Body of pancreas (tissue), 4 donors: ENCODE data around the gene C11orf24.

Experiments used
- POLR2A ChIP-seq, 3 donors: fragments of 450-650 bp; IDR thresholded peaks; one replicate each; pipeline ENCODE4 v1.6.1; 2016; ENCODE audit warnings: antibody characterized with exemption in 3 of 3, mild to moderate bottlenecking in 2 of 3
- TF ChIP-seq, protein P1 (sequence below), 7 experiments: fragments of 450-650 bp in 4 of 7; fragments of 200-600 bp in 3 of 7; sonication (generic) in 3 of 7; IDR thresholded peaks; one replicate each; pipeline ENCODE4 v1.5.1; 2016 to 2019; ENCODE audit warnings: antibody characterized with exemption in 7 of 7

DNA sequence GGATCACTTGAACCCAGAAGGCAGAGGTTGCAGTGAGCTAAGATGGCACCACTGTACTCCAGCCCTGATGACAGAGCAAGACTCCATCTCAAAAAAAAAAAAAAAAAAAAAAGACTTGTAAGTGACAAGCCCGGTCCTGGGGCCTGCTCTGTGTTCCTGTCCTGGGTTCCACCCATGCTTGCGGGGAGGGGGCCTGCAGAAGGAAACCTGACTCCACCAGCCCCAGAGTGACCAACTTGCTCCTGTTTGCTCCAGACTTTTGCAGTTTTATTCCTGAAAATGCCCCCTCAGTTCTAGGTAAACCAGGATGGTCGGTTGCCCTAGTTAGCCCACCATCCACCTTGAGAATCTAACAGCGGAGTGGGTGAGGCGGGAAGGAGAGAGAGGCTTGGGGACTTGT is 30.5 kb upstream of the C11orf24 start:
- TF ChIP-seq, protein P1, sequence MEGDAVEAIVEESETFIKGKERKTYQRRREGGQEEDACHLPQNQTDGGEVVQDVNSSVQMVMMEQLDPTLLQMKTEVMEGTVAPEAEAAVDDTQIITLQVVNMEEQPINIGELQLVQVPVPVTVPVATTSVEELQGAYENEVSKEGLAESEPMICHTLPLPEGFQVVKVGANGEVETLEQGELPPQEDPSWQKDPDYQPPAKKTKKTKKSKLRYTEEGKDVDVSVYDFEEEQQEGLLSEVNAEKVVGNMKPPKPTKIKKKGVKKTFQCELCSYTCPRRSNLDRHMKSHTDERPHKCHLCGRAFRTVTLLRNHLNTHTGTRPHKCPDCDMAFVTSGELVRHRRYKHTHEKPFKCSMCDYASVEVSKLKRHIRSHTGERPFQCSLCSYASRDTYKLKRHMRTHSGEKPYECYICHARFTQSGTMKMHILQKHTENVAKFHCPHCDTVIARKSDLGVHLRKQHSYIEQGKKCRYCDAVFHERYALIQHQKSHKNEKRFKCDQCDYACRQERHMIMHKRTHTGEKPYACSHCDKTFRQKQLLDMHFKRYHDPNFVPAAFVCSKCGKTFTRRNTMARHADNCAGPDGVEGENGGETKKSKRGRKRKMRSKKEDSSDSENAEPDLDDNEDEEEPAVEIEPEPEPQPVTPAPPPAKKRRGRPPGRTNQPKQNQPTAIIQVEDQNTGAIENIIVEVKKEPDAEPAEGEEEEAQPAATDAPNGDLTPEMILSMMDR (IDR thresholded peaks at IDR 0.05) = no peak
- TF ChIP-seq POLR2A (IDR thresholded peaks at IDR 0.05) = no peak
